Liver (tissue), 3 donors: ENCODE data around the gene ARRDC5.

ENCODE experiments used
- ATF3 ChIP-seq: IDR thresholded peaks from 2 replicates; pipeline ENCODE4 v1.6.1; 2016; ENCODE audit warnings: antibody characterized with exemption
- CTCF ChIP-seq: fragments of 150-350 bp; IDR thresholded peaks from 2 replicates; pipeline ENCODE4 v1.5.1; 2017; ENCODE audit warnings: improper control_type of control experiment, low read depth, low read length; ENCODE audit not compliant: missing input control
- JUND ChIP-seq, 2 donors: IDR thresholded peaks; 2 replicates each; pipeline ENCODE4 v1.6.1; 2016; ENCODE audit warnings: antibody characterized with exemption in 2 of 2
- MAX ChIP-seq: IDR thresholded peaks from 2 replicates; pipeline ENCODE4 v1.6.1; 2016; ENCODE audit warnings: antibody characterized with exemption
- RAD21 ChIP-seq, 2 donors: IDR thresholded peaks; 2 replicates each; pipeline ENCODE4 v1.6.1; 2016; ENCODE audit warnings: antibody characterized with exemption in 2 of 2, mild to moderate bottlenecking in 2 of 2
- RXRA ChIP-seq, 2 donors: IDR thresholded peaks; 2 replicates each; pipeline ENCODE4 v1.6.1; 2017 to 2018; ENCODE audit warnings: antibody characterized with exemption in 2 of 2, mild to moderate bottlenecking in 1 of 2
- SP1 ChIP-seq: IDR thresholded peaks from 2 replicates; pipeline ENCODE4 v1.6.1; 2018; ENCODE audit warnings: antibody characterized with exemption, mild to moderate bottlenecking
- TAF1 ChIP-seq: conservative IDR thresholded peaks from 2 replicates; pipeline ENCODE4 v1.6.1; 2016; ENCODE audit warnings: antibody characterized with exemption, mild to moderate bottlenecking
- ZBTB33 ChIP-seq: IDR thresholded peaks from 2 replicates; pipeline ENCODE4 v1.6.1; 2016; ENCODE audit warnings: antibody characterized with exemption
- donor health status: healthy.
- donor health status: healthy.

- TF ChIP-seq CTCF (no peak), SP1 (no peak), MAX (no peak), RXRA (IDR thresholded peaks at IDR 0.05) (no peak), ZBTB33 (no peak), ATF3 (no peak), TAF1 (no peak), RAD21 (IDR thresholded peaks at IDR 0.05) (no peak), JUND (IDR thresholded peaks at IDR 0.05) (no peak)
Observed at GRCh38 chr19:4914736-4915501, 12.2 kb upstream of the ARRDC5 start.
